Lower leg skin (tissue), 4 donors: ENCODE data around the gene RHOC. TPM values are rescaled to one million over a fixed set of nuclear protein-coding genes. Genes with fewer than 3 reads are reported as not detected.

Experiments used
- DNase-seq, 2 donors: peaks; one replicate each; pipeline ENCODE4 v3.0.0-alpha.2; 2019; ENCODE audit warnings: low spot score in 2 of 2
- H3K4me3 ChIP-seq: fragments of 200-600 bp; sonication (generic); 2 replicates; pipeline ENCODE4 v1.5.1; 2017; ENCODE audit warnings: mild to moderate bottlenecking, low read depth; ENCODE audit not compliant: poor library complexity, severe bottlenecking
- POLR2A ChIP-seq, 2 donors: fragments of 450-650 bp; IDR thresholded peaks; one replicate each; pipeline ENCODE4 v1.6.1; 2016 to 2017; ENCODE audit warnings: antibody characterized with exemption in 2 of 2, mild to moderate bottlenecking in 1 of 2, moderate library complexity in 1 of 2
- WGBS, 2 donors: methylation state at CpG; one replicate each; pipeline ENCODE4 v1.1.5; 2018; 5-methylcytosine and 5-hydroxymethylcytosine counted together
- intact Hi-C: fragments of 100-400 bp; cut with DNase I; formaldehyde crosslinking; loops from one replicate; pipeline ENCODE4 v1.15.0; 2023; ENCODE audit warnings: low total_unique reads
- total RNA-seq, 4 donors: library from RNA; depleted of rRNA; stranded (reverse); fragments of >200 nt; gene quantifications; one replicate each; pipeline ENCODE4 v1.1.0, GENCODE V29; 2016
- TF ChIP-seq, protein P1 (sequence below), 3 donors: fragments of 450-650 bp; IDR thresholded peaks; one replicate each; pipeline ENCODE4 v1.5.1; 2016; ENCODE audit warnings: antibody characterized with exemption in 3 of 3, mild to moderate bottlenecking in 3 of 3, moderate library complexity in 2 of 3

Gene RHOC
- total RNA-seq, 4 donors from 2014 or later = 133 to 214 (median 184) TPM

DNA sequence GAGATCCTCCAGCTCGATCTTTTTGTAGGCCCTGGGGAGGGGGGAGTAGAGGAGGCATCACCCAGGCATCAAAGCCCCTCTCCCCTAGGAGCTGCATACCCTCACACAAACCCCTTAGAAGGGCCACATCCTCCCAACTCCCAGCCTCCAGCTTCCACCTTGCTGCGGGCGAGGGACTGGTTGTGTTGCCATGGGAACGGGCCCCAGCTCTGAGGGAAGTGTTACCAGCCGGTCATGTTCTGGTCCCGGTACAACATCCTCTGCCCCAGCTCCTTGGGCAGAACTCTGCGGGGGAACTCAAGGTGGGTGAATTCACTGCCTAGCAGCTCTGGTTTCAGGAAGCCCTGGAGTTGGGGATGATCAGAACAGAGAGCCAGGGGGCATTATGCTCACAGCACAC, 4.1 kb upstream of the RHOC start:
- no peak overlapping the region for H3K4me3 ChIP-seq
- TF ChIP-seq POLR2A (IDR thresholded peaks at IDR 0.05) = no peak
- TF ChIP-seq, protein P1, sequence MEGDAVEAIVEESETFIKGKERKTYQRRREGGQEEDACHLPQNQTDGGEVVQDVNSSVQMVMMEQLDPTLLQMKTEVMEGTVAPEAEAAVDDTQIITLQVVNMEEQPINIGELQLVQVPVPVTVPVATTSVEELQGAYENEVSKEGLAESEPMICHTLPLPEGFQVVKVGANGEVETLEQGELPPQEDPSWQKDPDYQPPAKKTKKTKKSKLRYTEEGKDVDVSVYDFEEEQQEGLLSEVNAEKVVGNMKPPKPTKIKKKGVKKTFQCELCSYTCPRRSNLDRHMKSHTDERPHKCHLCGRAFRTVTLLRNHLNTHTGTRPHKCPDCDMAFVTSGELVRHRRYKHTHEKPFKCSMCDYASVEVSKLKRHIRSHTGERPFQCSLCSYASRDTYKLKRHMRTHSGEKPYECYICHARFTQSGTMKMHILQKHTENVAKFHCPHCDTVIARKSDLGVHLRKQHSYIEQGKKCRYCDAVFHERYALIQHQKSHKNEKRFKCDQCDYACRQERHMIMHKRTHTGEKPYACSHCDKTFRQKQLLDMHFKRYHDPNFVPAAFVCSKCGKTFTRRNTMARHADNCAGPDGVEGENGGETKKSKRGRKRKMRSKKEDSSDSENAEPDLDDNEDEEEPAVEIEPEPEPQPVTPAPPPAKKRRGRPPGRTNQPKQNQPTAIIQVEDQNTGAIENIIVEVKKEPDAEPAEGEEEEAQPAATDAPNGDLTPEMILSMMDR (IDR thresholded peaks at IDR 0.05) = no peak
- intact Hi-C loops = no loop called here
- WGBS, 2 donors = 74 to 80% methylated on average over 7 of the region's 7 CpGs
- DNase-seq = no peak

DNA sequence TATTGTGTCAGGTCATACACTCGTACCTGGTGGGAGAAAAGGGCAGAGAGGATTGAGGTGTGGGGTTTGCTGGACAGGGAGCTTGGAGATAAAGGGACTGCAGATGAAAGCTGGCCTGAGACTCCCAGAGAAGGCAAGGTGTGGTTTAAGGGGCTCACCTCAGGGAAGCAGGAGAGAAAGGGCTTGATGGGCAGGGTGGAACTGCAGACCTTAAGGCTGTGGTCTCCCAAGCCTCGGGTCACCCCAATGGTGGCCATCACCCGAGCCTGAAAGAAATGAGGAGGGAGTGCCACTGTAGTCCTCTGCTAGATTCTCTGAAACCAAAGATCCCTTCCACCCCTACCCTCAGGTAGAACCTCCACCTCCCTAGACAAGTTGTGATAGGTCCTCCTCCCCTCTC, 3.7 kb upstream of the RHOC start:
- intact Hi-C loops = no loop called here
- no peak for TF ChIP-seq POLR2A (IDR thresholded peaks at IDR 0.05)
- TF ChIP-seq, protein P1 (IDR thresholded peaks at IDR 0.05) = no peak
- no peak overlapping the region for H3K4me3 ChIP-seq
- DNase-seq = no peak
- 87 to 92% methylated on average over 3 of the region's 3 CpGs for WGBS, 2 donors

DNA sequence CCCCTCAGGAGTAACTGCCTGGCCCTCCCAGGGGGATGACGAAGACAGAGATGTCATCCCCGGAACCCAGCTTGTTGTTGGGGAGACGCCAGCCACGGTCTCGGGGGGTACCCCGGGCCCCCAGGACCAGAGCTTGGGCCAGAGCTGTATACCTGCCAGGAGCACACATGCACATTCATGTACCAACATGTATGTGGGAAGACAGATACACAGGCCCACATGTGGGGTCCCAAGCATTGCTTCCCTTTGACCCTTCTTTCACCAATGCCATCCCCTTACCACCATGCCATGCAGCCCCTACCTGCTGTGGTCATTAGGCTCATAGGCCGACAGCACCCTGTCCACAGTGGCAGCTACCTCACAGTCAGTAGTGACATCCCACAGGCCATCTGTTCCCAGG, 3.2 kb upstream of the RHOC start:
- TF ChIP-seq, protein P1 (IDR thresholded peaks at IDR 0.05) = no peak
- no peak for TF ChIP-seq POLR2A (IDR thresholded peaks at IDR 0.05)
- DNase-seq = no peak
- no peak overlapping the region for H3K4me3 ChIP-seq
- intact Hi-C loops = no loop called here
- 87 to 88% methylated on average over 7 of the region's 7 CpGs for WGBS, 2 donors

DNA sequence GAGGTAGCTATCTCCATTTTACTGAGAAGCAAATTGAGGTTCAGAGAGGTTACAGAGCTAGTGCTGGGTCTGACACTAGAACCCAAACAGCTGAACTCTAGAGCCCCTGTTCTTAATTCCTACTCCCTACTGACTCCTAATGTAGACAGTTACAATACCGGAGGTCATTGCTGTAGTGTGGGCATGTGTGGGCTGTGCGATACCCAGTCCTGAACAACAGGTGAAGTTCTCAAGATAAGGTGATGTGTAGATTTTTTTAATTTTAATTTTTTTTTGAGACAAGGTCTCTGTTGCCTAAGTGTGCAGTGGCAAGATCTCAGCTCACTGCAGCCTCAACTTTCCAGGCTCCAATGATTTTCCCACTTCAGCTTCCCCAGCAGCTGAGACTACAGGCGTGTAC, 1.6 kb upstream of the RHOC start:
- intact Hi-C loops = loop anchor here (5.0 to 10.0 kb wide), 2 partner anchors 204 to 316 kb away; partner anchors contain the start of gene WNT2B
- TF ChIP-seq POLR2A (IDR thresholded peaks at IDR 0.05) = no peak
- TF ChIP-seq, protein P1 (IDR thresholded peaks at IDR 0.05) = no peak
- WGBS, 2 donors = 94 to 95% methylated on average over 3 of the region's 3 CpGs
- DNase-seq = no peak
- no peak overlapping the region for H3K4me3 ChIP-seq

DNA sequence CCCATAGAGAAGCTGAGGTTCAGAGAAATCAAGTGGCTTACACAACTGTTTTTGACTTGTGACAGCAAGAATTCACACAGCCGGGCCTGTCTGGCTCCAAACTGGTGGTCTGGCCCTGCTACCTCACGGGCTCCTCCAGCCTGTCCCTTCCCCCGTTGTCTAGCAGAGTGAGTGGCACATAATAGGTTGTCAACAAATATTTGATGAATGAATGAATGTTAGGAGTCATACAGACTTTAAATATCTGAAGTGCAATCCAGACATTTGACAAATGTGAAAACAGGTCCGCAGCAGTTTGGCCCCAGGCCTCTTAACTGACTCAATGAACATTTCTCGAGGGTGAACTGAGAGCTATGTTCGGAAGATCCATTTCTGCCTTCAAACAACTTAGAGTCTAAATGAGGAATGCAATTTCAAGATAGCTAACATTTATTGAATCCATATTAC, 1.1 kb upstream of the RHOC start:
- 69% methylated on average over 6 of the region's 6 CpGs for WGBS, 2 donors
- H3K4me3 ChIP-seq = no peak overlapping the region
- intact Hi-C loops = loop anchor here (5.0 to 10.0 kb wide), 2 partner anchors 203 to 316 kb away; partner anchors contain the start of gene WNT2B
- no peak for TF ChIP-seq POLR2A (IDR thresholded peaks at IDR 0.05)
- TF ChIP-seq, protein P1 (IDR thresholded peaks at IDR 0.05) = no peak
- no peak for DNase-seq
